Panc1 (cell line): Measurements from ENCODE around the gene ADGRG2.
"Not testable (repeated sequence)": the region's sequence is repeated elsewhere in the genome, so short reads cannot be mapped to it uniquely, and the experiment has no call there.

Experiments
- CTCF ChIP-seq: fragments of 450-650 bp; IDR thresholded peaks from 2 replicates; pipeline ENCODE4 v1.5.1; 2017; ENCODE audit warnings: mild to moderate bottlenecking
- POLR2AphosphoS5 ChIP-seq: IDR thresholded peaks from 2 replicates; pipeline ENCODE4 v1.6.1; 2012; ENCODE audit warnings: mild to moderate bottlenecking, low read depth, low read length, moderate library complexity
- REST ChIP-seq, 2 experiments: IDR thresholded peaks; 2 replicates each; pipeline ENCODE4 v1.6.1; 2011 to 2012; ENCODE audit warnings: low read depth in 2 of 2, control low read depth in 1 of 2, low read length in 1 of 2, mild to moderate bottlenecking in 1 of 2, moderate library complexity in 1 of 2; ENCODE audit not compliant: insufficient read depth in 1 of 2
- SIN3A ChIP-seq: IDR thresholded peaks from 2 replicates; pipeline ENCODE4 v1.6.1; 2012; ENCODE audit warnings: low read depth, mild to moderate bottlenecking, low read length, moderate library complexity, borderline replicate concordance; ENCODE audit not compliant: insufficient read depth

GRCh38 chrX:19016614-19017013 is 105.7 kb downstream of the ADGRG2 start:
- not testable (repeated sequence) for TF ChIP-seq SIN3A; REST (IDR thresholded peaks at IDR 0.05; ENCODE audit: insufficient read depth in 1 of 2, low read depth in 2 of 2, low read length in 1 of 2); CTCF; POLR2AphosphoS5
